ENCODE measurements around the gene SRM.
A peak's percentile ranks its signal among the peaks of the same experiment; 100 is the strongest.
"Not testable (repeated sequence)": the region's sequence is repeated elsewhere in the genome, so short reads cannot be mapped to it uniquely, and the experiment has no call there.

SRM gene

DNA sequence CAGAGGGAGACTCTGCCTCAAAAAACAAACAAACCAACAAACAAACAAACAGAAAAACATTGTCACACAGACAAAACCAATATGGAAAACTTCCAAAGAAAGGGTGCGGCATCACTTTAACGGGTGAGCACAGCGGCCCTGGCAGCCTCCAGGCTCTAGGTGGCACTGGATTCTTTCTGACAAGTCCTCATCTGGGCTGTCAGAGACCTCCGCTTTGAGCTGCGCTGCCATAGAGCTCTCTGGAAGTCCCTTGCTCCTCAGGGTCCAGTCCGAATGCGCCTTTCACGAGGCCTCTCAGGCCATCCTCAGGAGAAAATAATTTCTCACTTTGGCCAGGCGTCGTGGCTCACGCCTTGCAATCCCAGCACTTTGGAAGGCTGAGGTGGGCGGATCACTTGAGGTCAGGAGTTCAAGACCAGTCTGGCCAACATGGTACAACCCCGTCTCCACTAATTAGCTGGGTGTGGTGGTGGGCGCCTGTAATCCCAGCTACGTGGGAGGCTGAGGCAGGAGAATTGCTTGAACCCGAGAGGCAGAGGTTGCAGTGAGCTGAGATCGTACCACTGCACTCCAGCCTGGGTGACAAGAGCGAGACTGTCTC is 4.2 kb upstream of the SRM start:
- not testable (repeated sequence) for DNase-seq

DNA sequence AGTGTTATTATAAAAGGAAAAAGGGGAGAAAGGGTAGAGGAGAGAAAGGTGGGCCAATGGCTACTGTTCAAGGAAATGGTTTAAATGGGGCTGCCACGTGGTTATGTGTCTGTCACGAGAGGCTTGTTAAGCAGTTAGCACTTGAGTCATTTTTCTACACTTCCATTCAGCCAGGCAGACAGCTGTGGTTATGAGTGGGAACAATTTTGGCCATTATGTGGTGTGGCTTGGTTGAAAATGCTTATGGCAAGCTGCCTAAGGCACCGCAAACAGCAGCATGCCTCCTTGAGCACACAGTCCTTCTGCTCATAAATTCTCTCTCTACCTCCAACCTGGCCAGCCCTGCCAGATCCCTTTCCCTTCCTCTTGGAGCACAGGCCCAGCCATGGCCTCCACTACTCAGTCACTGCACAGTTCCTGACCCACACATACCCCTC is 3.2 kb upstream of the SRM start:
- DNase-seq = peak; percentile 38 to 54

DNA sequence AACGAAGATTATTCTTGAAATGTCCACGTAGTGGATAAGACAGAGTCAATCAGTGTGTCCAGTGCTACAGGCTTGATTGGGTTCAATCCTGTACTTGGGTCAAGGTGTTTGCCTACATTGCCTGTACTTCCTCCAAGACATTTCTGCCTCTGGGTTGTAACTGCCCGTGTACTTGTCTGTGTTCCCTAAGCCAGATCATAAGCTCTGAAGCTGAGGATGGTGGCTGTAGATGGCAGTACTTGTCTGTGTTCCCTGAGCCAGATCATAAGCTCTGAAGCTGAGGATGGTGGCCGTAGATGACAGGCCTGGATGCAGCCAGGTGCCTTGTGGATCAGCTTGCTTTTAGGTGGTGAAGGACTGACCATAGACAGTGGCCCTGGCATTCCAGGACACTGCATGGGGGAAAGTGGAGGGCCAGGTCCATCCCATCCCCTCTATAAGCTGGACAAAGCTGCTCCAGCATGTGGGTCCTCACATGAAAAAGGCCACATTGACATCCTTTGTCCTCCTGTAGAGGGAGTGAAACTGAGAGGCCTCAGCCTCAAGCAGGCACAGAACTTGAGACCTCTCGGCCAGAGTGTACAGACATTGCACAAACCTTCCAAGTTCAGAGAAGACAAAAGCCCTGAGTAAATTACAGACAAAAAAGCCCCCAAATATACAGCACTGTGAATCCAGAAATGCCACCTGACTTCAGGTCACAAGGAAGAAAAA is 2.0 kb upstream of the SRM start:
- DNase-seq = no peak

DNA sequence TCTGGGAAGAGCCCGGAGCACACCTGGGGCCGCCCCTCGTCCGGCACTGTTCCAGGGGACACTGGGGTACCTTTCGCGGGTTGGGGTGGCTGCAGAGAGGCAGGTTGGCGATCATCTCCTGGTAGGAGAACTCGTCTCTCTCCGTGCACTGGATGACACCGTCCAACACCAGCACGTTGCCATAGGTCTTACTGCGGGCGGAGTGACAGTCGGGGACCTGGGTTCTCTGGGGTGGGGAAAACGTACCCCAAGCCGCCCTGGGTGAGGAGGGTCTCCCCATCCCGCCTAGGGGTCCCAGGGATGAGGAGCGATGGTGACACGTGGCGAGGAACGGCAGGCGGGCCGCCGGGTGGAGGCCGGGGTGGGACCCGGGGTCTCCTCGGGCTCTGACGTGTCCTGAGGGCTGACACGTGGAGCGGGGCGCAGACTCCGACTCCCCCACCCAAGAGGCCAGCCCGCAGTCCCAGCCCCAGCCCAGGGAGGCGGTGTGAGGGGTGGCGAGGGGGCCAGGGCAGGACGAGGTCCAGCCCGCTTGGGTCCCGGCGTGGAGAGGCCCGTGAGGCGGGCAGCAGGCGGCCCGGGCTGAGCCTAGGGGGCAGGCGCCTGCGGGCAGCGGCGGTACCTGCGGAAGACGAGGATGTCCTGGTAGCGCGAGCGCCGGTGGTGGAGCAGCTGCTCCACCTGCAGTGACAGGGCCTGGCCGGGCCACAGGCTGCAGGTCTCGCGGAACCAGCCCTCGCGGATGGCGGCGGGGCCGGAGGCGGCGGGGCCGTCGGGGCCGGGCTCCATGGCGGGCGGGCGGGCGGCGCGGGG is 457 bp downstream of the SRM start:
- DNase-seq = no peak

DNA sequence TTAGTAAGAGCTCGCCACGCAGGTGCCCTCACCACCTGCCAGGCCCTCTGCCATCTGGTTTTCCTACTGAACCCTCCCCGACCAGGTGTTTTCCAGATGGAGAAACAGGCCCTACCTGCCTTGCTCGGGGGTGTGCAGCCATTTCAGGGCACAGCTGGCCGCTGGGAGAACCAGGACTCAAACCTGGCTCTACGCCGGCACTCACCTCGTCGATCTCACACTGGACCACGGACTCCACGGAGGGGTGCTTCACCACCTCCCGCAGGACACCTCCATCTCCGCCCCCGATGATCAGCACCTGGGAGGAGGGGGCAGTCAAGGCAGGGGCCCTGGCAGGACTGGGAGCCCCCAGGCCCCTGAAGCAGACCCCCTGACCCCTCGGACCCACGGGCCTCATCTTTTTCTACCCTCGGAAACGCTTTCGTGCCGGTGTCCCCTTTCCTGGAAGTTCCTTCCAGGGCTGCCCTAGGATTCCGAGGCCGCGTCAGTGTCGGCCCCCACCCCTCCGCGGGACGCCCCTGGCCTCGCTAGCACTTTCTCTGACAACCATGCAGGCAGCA is 1.1 kb downstream of the SRM start:
- no peak for DNase-seq

DNA sequence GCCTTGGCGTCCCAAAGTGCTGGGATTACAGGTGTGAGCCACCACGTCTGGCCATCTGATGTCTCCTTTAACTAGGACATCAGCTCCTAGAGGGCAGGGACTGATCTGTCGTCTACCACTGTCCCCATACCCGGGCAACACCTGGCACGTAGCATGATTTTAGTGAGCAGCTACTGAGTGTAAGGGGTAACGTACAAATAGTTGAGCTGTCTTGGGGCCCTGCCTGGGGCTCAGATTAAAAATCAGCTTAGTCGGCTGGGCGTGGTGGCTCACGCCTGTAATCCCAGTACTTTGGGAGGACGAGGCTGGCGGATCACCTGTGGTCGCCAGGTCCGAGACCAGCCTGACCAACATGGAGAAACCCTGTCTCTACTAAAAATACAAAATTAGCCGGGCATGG is 1.8 kb downstream of the SRM start:
- no peak for DNase-seq

DNA sequence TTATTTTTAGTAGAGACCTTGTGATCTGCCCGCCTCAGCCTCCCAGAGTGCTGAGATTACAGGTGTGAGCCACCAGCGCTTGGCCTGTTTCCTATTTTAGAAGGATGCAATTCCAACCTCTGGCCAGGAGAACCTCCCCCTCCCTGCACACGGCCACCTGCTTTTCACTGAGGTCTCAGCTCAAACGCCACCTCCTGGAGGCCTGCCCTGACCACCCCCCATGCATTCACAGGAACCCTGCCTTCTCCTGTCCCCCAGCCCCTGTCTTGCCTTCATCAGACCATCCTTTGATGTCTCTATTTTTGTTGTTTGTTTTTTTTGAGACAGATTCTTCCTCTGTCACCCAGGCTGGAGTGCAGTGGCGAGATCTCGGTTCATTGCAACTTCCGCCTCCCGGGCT is 2.3 kb downstream of the SRM start:
- no peak for DNase-seq

DNA sequence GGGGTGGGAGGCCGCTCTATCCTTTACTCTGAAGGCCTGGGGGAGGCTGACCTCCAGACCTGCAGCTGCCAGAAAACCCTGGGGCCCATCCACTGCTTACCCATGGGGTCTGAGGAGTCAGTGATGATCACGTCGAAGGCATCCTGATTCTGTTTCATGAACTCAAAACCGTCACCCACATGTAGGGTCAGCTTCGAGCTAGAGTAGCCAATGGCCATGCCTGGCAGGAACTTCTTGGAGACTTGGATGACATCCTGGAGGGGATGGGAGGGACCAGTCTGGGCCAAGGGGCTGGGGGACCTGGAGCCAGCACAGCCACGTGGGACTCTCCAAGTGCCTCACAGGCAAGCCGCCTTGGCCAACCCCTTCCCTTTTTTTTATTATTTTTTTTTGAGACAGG is 3.3 kb downstream of the SRM start:
- no peak for DNase-seq

DNA sequence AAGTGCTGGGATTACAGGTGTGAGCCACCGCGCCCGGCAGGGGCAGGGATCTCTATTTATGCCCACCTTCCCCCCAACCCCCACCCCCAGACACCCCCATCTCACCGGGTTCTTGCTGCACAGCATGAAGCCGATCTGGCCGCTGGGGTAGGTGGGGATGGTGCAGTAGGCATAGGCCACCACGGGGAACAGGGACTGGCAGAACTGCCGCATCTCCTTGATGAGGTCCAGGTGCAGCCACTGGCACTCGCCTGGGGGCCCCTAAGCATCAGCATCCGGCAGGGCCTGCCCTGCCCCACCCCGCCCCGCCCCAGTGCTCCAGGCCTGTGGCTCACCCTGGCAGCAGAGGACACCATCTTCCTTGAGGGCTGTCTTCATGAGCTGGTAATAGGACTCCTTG is 4.1 kb downstream of the SRM start:
- DNase-seq = no peak

DNA sequence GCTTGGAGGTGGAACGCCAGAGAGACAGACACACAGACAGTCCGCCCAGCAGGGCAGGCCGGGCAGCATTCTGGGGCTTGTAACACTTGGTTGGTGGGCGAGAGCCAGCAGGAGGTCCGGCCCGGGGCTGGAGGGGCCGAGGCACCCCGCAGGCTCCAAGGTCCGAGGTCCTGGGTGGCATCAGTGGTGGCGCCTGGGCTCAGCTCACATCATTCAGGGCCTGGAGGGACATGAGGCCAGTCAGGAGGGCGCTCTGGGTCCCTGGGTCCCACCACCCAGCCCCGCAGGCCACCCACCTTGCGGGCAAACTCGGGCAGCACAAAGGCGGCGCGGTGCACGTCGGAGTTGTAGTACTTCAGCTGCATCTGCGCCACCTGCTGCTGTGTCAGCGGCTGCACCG is 5.2 kb downstream of the SRM start:
- no peak for DNase-seq

DNA sequence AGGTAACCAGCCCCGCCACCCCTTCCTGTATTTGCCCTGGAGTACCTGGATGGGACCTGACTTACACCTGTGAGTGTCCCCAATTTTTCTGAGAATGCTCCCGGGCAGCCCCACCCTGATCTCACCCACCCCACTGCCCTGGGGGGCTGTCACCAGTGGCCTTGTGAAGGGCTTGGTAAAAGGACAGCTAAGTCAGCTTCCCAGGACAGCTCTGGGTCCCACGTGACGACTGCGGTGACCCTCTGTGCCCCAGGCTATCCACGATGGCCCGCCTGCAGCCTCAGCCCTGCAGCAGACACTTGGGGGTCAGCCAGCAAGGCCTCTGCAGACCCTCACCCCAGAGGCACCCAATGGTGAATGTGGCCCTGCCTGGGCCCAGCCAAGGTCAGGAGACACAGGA is 5.6 kb downstream of the SRM start:
- DNase-seq = no peak

DNA sequence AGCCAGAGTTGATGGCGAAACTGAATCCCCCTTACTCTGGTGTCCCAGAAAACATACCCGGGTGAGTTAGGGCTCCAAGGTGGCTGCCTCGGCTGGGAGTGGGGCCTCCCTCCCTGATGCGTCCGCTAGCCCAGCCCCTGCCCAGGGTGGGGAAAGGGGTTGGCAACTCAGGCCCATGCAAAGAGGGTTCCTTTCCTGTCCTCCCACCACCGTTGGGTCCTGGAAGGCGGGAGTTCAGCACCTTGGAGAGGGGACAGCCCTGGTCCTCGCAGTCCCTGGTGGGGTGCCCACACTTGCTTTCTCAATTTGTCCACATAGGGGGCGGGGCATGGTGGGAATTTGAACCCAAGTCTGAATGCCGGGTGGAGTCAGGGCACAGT is 6.1 kb downstream of the SRM start:
- peak; percentile 30 to 31 for DNase-seq

DNA sequence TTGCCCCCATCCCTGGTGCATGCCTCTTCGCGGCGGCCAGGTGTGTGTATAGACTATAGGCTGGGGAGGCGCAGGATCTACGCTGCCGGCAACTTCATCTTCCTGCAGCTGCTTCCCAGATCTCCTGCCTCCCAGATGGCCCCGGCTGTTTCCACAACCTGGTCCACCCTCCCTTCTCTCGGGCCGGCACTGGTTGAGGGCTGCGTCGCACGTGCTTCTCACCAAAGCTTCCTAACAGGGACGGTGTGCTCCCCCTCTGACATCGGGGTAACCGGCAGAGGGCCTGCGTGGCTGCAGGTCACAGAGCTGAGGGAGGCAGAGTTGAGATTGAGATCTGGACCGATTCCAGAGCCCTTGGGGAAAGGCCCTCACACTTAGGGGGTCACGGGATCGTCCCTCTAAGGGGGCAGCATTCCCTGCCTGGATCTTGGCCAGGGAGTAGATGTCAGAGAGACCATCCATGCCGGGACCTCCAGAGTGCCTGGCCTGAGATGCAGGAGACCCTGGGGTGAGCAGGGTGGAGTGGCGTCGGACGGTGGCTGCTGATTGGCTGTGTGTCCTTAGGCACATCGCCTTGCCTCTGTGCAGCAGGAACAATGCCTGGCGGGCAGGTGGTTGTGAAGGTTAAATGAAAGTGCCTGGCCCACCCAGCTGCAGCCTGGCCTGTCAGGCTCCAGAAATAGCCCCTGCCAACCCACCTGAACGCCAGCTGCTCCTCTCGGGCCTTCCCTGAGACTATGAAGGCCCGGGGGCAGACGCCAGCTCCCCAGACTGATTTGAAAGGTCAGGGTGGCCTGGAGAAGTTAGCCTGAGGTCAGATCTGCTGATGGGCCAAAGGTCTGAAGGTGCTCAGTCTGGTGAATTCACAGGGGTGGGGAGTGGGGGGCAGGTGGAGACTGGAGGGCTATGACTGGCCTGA is 6.7 kb downstream of the SRM start:
- peak; percentile 23 to 31 for DNase-seq

DNA sequence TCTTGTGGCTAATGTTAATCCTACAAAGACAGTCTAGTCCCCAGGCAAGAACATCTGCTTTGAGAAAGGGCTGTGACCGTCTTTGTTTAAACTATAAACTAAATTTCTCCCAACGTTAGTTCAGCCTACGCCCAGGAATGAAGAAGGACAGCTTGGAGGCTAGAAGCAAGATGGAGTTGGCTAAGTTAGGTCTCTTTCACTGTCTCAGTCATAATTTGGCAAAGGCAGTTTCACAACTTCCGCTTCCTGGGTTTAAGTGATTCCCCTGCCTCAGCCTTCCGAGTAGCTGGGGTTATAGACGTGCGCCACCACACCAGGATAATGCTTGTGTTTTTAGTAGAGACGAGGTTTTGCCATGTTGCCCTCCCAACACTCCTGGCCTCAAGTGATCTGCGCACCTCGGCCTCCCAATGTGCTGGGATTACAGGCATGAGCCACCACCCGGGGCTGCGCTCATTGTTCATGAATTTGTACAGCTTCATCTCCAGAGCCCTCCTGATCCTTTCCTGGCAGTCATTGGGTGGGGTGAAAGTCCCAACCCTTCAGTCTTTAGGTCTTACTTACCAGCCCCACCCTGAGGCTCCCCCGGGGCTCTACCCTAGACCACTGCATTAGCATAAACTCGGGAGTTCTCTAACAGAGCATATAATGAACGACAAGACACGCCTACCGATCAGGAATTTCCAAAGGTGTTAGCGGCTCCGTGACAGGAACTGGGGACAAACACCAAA is 7.9 kb downstream of the SRM start:
- no peak for DNase-seq

DNA sequence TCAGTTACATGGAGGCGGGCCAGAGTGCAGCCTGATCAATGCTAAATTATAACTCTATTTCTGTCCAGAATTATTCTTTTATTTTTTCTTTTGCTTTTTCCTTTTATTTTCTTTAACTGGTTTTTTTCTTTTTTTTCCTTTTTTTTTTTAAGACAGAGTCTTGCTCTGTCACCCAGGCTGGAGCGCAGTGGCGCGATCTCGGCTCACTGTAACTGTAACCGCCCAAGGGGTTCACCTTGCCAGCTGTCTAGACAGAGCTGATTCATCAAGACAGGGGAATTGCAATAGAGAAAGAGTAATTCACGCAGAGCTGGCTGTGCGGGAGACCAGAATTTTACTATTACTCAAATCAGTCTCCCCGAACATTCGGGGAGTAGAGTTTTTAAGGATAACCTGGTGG is 8.7 kb downstream of the SRM start:
- not testable (repeated sequence) for DNase-seq

DNA sequence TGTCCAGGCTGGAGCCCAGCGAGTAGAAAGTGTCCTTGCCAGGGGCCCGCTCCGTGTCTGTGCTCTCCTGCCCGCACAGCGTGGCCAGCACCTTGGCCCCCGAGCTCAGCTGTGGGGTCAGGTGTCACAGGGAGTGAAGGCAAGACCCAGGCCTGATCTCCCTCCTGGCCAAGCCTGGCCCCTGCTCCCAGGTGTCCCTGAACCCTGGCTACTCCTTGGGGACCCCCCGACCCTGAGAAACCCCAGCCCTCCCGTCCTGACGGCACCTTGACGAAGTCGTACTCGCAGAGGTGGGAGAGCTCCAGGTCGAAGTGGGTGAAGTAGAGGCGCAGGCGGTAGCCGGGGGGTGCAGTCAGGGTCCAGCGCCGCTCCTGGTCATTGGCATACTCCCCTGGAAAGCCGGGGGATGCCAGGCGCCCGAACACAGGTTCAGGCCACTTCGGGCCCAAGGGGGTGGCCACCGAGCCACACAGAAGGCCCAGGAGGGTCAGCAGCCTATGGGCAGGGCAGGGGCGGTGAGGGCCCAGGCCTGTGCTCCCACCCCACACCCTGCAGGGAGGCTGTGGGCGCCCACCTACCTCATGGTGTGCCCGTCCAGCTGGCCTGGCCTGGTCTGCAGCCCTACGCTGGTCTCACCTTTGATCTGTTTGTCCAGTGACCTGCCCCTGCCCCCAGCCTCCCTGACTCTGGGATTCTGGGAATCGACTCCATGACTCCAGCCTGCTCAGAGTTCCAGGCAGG is 13.0 kb downstream of the SRM start, which contains the start of gene MASP2:
TSS of gene MASP2 (minus strand) at position 615 of the 741 bp plus-strand sequence. CDS start at position 583, 32 bp downstream.
- DNase-seq = no peak

DNA sequence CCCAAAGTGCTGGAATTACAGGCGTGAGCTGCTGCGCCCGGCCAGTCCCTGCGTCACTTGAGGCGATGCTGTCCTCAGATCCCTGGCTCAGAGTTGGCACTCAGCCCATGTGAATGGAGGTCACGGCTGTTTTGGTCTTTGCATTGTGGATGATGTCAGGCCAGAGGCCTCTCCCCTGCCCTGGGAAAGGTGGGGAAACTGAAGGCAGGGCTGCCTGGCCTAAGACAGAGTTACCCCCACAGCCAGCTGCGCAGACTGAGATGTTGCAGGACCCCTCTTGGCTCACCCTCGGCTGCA is 13.6 kb downstream of the SRM start:
- no peak for DNase-seq

DNA sequence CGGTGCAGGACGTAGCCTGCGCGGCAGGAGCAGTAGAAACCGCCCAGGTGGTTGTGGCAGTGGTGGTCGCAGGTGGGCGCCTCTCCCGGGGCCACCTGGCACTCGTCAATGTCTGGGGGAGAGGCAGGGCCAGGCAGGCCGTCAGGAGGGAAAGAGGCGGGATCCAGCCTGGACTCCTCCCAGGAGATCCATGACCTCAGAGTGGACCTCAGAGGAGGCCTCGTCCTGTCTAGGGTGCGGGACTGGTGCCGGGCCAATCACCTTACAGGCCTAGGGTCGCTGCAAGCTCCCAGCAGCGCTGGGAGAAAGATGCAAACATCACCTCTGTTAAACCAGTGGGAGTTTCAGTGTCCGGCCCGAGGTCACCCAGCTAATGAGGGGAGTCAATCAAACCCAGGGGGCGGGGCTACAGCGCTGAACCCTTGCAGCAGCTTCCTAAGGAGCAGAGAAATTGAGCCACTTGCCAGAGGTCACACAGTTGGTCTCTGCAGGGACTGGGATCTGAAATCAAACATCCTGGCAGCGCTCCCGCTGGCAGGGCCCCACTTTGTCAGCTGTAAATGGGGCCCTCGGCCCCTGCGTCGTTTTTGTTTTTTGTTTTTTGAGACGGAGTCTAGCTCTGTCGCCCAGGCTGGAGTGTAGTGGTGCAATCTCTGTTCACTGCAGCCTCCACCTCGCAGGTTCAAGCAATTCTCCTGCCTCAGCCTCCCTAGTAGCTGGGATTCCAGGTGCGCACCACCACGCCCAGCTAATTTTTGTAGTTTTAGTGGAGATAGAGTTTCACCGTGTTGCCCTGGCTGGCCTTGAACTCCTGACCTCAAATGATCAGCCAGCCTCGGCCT is 14.2 kb downstream of the SRM start:
- DNase-seq = no peak

DNA sequence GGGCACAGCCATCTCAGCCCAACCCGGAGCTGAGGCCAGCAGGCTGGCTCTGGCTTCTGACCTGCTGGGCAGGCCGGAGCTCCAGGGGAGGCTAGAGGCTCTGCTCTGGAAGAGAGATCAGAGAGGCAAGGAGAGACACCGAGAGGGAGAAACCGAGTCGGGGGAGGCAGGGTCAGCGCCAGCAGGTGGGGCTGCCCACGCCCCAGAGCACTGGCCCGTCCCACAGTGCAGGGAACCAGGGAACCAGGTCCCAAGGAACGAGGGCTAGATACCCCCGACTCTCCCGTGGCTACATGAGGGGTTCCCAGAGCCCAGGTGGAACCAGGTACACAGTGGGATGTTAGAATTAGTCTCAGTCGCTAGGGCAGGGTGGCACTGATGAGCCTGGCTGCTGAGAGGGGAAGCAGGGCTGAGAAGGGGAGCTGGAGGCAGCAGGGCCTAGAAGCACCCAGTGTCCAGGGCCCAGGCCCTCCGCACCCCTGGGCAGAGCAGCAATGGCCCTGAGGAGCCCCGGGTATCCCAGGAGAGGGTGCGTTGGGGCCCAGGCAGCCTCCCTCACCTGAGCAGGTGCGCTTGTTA is 14.9 kb downstream of the SRM start:
- no peak for DNase-seq

Measured in activated CD4-positive, alpha-beta T cell treated with anti-CD3 and anti-CD28 coated beads, Interleukin-2, amount 50 U/mL, for 48 hours (primary cell).